Skin epidermis (tissue), 12 donors: ENCODE results near the gene TUBGCP3.
"Not testable (repeated sequence)": the region's sequence is repeated elsewhere in the genome, so short reads cannot be mapped to it uniquely, and the experiment has no call there.

ENCODE experiments used
- H3K27ac ChIP-seq, 21 experiments: fragments of 200-600 bp; sonication (generic) in 11 of 21; one replicate each; pipeline ENCODE4 v1.5.0; 2020; ENCODE audit warnings: mild to moderate bottlenecking in 3 of 21, inconsistent platforms in 2 of 21, moderate library complexity in 2 of 21
- H3K4me3 ChIP-seq, 7 experiments: fragments of 200-600 bp; sonication (generic) in 2 of 7; one replicate each; pipeline ENCODE4 v1.5.0; 2020; ENCODE audit warnings: inconsistent platforms in 2 of 7, mild to moderate bottlenecking in 2 of 7, moderate library complexity in 1 of 7

The TUBGCP3 gene

DNA sequence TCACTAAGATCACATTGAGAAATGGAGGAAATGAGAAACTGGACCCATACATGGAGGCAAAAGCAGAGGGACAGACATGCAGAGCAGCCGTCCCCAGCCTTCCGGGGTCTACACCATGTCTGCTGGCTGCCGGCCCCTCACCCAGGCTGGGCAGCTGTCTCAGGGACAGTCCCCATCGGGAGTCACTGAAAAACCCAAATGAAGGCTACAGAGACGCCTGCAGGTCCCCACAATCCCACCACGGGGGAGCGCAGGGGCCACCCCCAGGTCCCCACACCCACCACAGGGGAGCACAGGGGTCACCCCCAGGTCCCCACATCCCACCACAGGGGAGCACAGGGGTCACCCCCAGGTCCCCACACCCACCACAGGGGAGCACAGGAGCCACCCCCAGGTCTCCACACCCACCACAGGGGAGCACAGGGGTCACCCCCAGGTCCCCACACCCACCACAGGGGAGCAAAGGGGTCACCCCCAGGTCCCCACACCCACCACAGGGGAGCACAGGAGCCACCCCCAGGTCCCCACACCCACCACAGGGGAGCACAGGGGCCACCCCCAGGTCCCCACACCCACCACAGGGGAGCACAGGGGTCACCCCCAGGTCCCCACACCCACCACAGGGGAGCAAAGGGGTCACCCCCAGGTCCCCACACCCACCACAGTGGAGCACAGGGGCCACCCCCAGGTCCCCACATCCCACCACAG is 99.5 kb downstream of the TUBGCP3 start:
- H3K4me3 ChIP-seq, H3K27ac ChIP-seq: not testable (repeated sequence)

DNA sequence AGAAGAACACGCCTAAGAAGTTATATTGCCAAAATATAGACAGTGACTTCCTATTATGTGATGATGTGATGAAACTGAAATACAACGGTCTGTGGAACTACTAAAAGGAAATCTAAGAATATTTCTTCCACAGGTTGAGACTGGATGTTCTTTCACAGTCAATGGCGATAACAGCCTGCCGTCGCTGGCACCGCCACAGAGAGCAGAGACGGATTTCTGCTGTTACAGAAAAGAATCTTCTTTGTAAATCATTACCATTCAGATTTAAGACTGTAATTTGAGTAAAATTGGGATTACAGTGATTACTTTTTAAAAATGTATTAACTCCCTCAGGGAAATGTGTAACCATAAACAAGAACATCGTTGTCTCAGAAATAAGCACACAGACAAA is 100.8 kb downstream of the TUBGCP3 start:
- Histone ChIP-seq H3K4me3 (no peak overlapping the region), H3K27ac (peak overlapping the region in 1 of 21 experiments; percentile 36)

DNA sequence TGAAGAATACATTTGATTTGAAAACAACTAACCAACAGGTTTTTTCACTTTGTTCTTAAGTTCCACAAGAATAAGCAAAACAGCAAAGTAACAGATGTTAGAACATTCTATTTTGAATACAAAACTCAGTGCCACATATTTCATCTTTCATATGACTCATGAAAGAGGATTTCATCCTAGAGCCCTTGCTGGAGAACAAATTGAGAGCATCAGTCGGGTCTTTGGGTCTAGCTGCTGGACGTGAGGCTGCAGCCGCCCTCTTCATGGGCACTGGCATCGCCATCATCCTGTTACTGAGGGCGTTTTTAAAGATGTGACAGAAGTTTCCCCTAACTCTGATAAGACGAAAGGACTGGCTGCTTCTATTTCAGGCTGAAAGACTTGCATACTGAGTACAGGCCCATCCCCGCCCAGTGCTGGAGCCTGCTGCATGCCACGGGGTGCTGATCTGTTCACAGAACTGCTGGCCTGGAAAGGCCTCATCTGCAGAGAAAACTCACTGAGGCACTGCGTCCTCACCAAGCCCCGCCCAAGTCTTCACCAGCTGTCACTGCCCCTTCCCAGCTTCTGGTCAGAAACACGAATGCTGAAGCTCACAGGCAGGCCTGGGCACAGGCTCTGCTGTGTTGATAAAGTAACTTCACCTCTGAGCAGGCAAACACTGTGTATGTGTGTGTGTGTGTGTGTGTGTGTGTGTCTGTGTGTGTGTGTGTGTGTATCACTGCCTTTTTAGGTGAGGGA is 101.4 kb downstream of the TUBGCP3 start:
- peak overlapping the region in 1 of 21 experiments; percentile 36 for H3K27ac ChIP-seq
- H3K4me3 ChIP-seq = no peak overlapping the region

DNA sequence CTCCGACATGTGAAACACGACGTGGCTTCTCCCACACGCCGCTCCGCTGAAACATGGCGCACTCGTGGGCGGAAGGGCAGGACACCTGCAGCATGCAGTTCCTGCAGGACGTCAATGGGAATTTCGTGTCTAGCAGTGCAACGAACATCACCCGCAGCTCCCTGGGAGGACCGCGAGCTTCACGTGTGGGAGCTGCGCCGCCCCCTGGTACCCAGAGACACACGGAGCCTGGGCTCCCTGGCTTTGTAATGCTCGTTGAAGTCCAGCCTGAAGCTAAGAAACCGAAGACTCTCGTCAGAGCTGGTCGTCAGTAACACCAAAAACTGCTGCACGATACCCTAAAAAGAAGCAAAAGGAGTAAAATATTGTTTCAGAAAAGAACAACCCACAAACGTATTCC is 102.1 kb downstream of the TUBGCP3 start:
- H3K27ac ChIP-seq, H3K4me3 ChIP-seq: not testable (repeated sequence)

DNA sequence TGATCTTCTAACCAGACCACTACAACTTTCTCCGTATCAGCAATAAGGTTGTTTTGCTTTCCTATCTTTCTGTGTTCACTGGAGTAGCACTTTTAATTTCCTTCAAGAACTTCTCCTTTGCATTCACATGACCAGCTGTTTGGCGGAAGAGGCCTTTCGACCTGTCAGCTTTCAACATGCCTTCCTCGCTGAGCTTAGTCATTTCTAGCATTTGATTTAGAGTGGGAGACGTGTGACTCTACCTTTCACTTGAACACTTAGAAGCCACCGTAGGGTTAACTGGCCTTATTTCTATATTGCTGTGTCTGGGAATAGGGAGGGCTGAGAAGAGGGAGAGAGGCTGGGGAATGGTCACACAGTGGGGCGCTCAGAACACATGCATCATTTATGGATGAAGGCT is 104.7 kb downstream of the TUBGCP3 start:
- Histone ChIP-seq H3K4me3 (no peak overlapping the region), H3K27ac (no peak overlapping the region)

DNA sequence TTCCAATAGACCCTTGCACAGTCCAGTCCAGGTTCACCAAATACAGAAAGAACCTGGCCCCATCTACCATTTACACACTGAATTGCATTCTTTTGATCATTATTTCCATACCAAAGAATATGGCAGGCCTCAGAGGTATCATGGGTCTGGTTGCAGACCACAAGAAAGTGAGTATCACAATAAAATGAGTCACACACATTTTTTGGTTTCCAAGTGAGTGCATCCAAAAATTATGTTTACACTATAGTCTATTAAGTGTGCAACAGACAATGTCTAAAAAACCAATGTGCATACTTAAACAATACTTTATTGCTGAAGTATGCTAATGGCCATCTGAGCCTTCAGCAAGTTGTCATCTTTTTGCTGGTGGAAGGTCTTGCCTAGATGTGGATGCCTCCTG is 106.5 kb downstream of the TUBGCP3 start:
- Histone ChIP-seq H3K4me3 (no peak overlapping the region), H3K27ac (no peak overlapping the region)

DNA sequence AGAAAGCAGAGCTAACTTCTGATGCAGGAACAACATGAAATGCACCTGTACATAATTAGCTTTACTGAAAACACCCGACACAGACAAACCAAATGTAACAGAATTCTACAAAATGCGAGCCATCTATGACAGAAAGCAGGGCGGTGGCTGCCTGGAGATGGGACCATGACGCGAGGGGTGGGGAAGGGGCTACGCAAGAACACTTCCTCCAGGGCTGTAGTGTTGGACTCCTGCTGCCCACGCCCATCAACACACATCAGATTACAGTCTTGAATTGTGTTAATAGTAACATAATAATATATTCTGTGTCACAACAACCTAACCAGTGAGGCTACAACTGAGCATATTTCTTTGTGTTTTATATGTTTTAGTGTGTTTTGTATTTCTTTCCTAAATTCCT is 108.6 kb downstream of the TUBGCP3 start:
- no peak overlapping the region for H3K4me3 ChIP-seq
- no peak overlapping the region for H3K27ac ChIP-seq

DNA sequence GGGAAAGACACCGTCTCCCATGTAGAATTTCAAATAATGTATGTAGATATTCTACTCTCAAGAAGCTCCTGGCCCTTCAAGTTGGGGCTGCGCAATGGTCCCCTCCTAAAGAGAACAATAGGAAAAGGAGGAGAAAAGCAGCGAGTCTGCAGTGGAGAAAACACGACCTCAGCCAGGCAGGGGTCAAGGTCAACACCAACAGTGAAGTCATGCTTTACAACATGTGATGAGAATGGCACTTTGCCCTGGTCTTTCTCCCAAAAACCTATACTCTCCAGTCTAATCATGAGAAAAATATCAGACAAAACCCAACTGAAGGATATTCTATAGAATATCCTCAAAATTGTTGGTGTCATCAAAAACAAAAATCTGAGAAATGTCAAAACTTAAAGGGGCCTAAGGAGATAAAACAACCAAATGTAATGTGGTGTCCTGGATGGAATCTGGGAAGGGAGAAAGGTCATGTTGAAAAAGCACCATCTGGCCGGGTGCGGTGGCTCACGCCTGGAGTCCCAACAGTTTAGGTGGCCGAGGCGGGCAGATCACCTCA is 110.8 kb downstream of the TUBGCP3 start:
- H3K27ac ChIP-seq = no peak overlapping the region

DNA sequence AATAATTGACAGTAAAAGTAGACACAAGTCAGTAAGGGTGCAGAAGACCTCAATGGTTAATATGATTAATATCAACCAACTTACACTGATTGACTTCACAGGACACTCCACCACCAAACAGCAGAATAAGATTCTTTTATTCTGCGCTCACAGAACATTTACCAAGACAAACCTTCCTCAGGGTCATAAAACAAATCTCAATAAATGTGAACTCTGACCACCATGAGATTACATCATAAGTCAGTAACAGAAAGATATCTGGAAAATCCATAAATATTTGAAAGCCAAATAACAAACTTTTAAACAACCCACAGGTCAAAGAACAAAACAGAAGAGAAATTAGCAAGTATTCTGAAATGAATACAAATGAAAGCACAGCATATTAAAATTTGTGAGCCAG is 112.1 kb downstream of the TUBGCP3 start:
- H3K4me3 ChIP-seq = no peak overlapping the region

More for the DNA sequence above, 110.8 kb downstream of the TUBGCP3 start:
- H3K4me3 ChIP-seq = no peak overlapping the region

DNA sequence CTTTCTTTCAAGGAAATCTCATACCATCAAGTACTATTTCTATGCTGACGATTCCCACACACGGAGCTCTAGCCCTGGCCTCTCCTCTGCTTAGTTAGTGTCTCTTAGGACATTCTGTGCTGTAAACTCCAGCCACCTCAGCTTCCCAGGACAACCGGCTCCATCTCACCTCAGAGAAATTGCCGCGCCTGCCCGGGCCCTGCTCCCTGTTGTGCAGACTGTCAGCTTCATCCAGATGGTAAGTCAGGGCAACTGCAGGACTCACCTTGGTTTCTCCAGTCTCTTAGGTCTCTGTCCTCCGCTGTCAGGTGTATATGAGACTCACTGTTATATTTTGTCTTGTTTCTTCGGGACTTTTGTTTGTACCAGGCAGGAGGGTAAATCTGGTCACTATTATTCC is 113.1 kb downstream of the TUBGCP3 start:
- Histone ChIP-seq H3K27ac (no peak overlapping the region), H3K4me3 (no peak overlapping the region)

More for the DNA sequence above, 112.1 kb downstream of the TUBGCP3 start:
- H3K27ac ChIP-seq = no peak overlapping the region

DNA sequence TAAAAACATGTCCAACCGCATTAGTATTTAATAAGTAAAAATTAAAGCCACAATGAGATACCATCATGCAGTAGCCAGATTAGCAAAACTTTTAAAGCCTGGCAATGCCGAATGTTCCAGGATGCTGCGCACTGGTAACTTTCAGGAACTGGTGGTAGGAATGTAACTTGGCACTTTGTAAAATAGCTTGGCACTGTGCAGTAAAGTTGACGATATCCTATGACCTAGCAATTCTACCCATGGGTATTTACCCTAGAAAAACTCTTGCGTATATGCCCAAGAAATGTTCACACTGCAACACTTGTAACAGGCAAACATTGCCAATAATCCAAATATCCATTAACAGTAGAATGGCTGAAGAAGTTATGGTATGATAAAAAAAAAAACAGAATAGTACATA is 114.1 kb downstream of the TUBGCP3 start:
- Histone ChIP-seq H3K27ac (no peak overlapping the region), H3K4me3 (no peak overlapping the region)

DNA sequence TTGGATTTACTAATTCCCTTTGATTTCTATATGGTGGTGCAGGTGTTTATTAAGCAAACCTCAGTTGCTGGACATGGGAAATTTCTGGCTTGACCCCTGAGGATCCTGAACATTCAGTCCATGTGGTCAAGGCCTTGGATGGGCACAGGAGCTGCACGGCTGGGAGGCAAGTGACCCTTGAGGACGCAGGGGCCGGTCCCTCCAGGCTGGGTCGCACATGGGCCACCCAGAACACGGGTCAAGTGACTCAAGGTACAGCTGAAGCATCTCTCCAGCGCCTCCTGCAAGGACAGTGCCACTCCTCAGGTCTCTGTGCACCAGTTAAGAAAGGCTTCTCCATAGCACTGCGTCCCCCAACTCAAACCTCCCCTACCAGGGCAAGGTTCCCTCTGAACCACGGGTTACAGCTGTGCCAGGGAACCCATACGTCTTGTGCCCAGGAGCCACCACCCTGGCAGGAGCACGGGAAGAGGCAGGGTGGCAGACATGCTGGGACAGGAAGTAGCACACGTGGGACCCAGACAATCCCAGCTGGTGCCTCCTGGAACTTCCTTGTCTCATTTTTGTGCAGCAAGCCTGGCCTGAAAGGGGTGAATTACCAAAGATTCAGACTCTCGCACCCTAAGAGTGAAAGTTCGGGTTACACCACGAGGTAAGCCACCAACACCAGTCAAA is 118.7 kb downstream of the TUBGCP3 start:
- Histone ChIP-seq H3K4me3 (no peak overlapping the region), H3K27ac (no peak overlapping the region)

DNA sequence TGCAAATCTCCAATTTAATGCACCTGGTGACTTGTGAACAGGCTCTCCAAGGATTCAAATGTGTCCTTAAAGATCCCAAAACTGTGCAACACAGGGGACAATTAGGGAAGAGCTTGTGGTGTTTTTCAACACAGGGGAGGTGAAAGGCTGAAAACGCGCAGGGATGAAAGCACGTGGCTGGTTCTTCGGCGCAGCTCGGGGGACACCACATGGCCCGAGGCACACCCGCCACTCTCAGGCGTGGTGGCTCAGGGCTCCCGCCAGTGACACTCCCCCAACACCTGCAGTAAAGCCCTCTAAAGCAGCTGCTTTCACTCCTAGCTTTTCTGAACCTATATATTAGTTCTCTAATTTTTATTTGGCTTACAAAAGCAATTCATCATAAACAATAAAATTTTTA is 119.9 kb downstream of the TUBGCP3 start:
- no peak overlapping the region for H3K27ac ChIP-seq
- H3K4me3 ChIP-seq = no peak overlapping the region

DNA sequence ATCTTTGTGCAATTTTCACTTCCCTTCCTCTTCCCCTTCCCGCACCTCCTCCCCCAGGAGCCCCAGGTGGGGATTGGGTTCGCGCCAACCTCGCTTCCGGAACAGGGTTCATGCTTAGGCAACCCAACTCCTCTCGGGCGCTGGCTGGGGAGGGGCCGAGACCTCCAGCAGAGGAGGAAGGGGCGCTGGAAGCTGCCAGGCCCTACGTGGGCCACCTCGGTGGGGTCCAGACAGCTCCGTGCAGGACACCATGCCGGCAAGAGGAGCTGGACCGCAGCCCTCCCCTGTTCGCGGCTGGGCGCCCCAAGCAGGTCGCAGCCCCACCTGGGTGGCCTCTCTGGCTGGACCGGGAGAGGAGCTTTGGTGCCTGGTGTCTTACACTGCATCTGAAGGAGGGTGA is 120.7 kb downstream of the TUBGCP3 start:
- Histone ChIP-seq H3K4me3 (no peak overlapping the region), H3K27ac (no peak overlapping the region)

DNA sequence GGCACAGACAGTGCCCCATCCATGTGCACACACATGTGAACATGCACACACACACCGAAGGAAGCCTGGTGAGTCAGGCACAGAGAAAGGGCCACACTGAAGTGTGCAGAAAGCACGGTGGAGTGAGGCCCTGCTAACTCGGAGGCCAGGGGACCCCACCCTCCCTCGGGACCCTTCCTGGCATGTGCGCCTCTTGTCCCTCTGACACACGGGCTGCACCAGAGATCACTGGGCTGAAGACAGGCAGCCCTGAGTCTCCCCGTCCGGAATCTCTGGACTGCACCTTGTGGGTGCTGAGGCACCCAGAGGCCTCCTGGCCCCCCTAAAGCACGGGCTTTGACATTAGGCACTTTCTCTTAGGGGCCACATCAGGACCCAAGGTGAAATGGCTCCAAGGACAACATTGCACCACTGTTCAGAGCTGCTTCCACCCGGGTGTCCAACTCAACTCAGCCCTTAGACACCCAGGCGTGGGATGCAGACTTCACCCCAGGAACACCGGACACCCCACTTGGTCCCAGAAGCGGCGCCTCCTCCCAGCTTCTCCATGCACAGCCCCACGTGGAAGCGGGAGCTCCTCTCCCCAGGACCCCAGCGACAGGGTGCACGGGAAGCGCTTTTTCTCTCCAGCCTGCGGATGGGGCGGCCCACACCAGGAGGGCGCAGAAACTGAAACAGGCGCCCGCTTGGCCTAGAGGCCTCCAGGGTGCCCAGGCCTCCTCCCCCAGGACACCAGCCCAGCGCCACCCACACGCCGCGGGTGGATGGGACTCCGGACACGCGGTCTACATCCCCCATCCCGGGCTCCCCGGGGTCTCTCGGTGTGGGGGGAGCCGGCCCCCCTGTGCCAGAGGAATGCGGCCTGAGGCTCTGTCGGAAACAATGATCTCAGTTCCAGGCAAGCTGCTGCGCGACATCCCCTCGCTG is 121.6 kb downstream of the TUBGCP3 start:
- no peak overlapping the region for H3K4me3 ChIP-seq
- H3K27ac ChIP-seq = no peak overlapping the region

DNA sequence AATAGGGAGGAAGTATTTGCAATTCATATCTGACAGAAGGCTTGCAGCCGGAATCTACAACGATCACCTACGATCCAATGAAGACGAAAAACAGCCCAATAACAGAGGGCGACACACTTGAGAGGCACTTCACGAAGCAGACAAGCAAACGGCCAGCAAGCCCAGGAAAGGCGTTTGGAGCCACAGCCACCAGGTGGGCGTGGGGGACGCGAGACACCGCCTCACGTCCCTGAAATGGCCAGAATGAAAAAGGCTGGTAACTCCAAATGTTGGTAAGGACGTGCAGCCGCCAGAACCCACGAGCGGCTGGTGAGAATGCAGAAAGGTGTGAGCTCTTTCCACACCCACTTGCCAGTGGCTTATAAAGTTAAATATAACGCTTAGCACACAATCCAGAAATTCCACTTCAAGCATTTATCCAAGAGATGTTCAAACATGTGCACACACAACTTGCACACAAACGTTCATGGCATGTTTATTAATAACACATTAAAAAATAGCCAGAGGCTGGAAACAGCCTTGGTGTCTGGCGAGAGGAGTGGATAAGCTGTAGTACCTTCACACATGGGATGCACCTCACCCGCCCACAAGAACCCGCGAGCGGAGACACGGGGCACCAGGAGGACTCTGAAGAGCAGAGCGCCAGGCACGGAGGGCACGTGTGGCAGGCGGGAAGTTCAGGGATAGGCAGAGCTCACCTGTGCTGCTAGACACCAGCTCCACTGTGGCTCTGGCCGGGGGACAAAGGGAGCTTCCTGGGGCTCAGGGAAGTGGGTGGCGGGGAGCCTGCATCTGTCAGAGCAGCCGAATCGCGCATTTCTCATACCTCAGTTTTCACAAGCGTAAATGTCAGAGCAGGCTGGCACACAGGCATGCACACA is 122.5 kb downstream of the TUBGCP3 start:
- no peak overlapping the region for H3K4me3 ChIP-seq

DNA sequence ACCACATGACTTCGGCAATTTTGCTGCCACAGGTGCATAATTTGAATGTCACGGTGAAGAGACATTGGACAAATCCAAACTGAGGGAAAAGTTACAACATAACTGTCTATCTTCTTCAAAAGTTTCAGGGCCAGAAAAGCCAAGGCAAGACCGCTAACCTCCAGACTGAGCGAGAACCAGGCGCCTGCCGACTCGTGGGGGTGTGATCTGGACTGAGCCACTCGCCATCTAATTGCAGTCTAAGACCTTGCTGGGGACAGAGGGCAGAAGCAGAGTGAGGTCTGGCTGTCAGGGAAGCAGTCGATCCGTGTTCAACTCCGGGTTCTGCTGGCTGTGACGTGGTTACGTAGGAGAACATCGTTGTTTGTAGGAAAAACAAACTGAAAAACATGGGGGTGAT is 123.2 kb downstream of the TUBGCP3 start:
- no peak overlapping the region for H3K27ac ChIP-seq
- no peak overlapping the region for H3K4me3 ChIP-seq

More for the DNA sequence above, 122.5 kb downstream of the TUBGCP3 start:
- no peak overlapping the region for H3K27ac ChIP-seq

DNA sequence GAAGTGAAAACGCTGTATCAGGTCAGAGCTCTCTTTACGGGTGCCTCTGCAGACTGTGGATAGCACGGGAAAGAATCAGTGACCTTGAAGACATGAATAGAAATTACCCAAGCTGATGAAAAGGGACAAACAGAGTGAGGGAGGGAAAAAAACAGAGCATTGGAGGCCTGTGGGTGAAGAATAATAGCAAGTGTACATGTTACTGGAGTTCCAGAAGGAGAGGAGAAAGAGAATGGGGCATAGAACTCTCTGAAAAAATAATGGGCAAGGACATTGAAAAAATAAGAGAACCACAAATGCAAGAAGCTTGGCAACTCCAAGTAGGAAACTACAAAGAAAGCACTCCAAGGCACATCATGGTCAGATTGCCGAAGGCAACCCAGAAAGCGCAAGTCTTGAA is 125.5 kb downstream of the TUBGCP3 start:
- Histone ChIP-seq H3K27ac (no peak overlapping the region), H3K4me3 (no peak overlapping the region)

DNA sequence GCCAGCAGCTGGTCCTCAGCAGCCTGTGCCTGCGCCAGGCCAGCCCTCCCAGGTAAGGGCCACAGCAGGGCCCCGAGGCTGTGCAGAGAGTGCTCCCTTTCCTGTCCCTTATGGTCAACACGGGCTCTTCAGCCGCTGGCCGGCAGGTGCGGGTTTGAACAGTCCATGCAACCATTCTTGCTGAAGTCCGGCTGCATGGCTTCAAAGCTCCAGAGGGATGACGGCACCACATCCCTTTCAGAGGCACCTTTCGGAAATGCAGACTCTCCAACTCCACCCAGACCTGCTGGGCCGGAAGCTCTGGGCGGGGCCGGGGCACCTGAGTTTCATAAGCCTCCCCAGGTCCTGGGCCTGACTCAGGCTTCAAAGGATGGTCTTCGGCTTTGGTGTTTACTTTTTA is 130.5 kb downstream of the TUBGCP3 start:
- Histone ChIP-seq H3K27ac (no peak overlapping the region), H3K4me3 (no peak overlapping the region)
